ENCODE data around the gene AGPS. TPM values are rescaled to one million over a fixed set of nuclear protein-coding genes. Genes with fewer than 3 reads are reported as not detected.

AGPS gene
- polyA plus RNA-seq, 2 of the 4 experiments (the other 2 are of a cell fraction): 49.8 to 62.1 TPM

GRCh38 chr2:177464549-177464948 is 72.0 kb downstream of the AGPS start:
- Histone ChIP-seq H3K9me3 (no peaks in the 10 kb centered on the region), H3K27ac (no peak overlapping the region), H3K4me2 (no peak overlapping the region), H3K4me1 (0 out of 3 replicates have a peak, but pooled peaks cover 4% of the 10 kb centered on the region), H3K4me3 (no peak overlapping the region)
- CTCF ChIA-PET: interaction anchor here (1.2 to 1.5 kb wide), 2 partner anchors 25 to 37 kb away, joined by 3 to 5 read pairs; no protein-coding TSS in a partner anchor
- DNase-seq (ENCODE audit: low read depth in 1 of 2, low spot score in 1 of 2): no peak
- FAIRE-seq: no peak
- 97% methylated on average over 3 of the region's 3 CpGs for WGBS (ENCODE audit: missing lambda C conversion rate)
- POLR2A ChIA-PET: no interaction called here
- no peak for ATAC-seq
- TF ChIP-seq RAD21 (conservative IDR thresholded peaks at IDR 0.05 in 1 of 2, IDR thresholded peaks at IDR 0.05 in 1 of 2) (no peak), ATOH8 (CRISPR knock-in tag; IDR thresholded peaks at IDR 0.05; ENCODE audit: low read depth) (no peak), CTCF (IDR thresholded peaks at IDR 0.05) (no peak), CHD4 (IDR thresholded peaks at IDR 0.05; ENCODE audit: borderline replicate concordance) (no peak), BHLHE40 (IDR thresholded peaks at IDR 0.05; ENCODE audit: low read depth, low read length) (no peak), KDM5A (IDR thresholded peaks at IDR 0.05) (no peak), MAFK (IDR thresholded peaks at IDR 0.05; ENCODE audit: partially characterized antibody) (no peak), CBX8 (IDR thresholded peaks at IDR 0.05) (no peak), FOSL2 (IDR thresholded peaks at IDR 0.05) (no peak), FOSL2 (CRISPR knock-in tag; IDR thresholded peaks at IDR 0.05) (no peak), HOXB5 (CRISPR knock-in tag; IDR thresholded peaks at IDR 0.05) (no peak), CHD2 (IDR thresholded peaks at IDR 0.05; ENCODE audit: low read length, partially characterized antibody) (no peak), GATA3 (IDR thresholded peaks at IDR 0.05; ENCODE audit: borderline replicate concordance) (no peak), EHMT2 (IDR thresholded peaks at IDR 0.05; ENCODE audit: low read depth) (no peak), NR3C1 (IDR thresholded peaks at IDR 0.05) (no peak), EP300 (IDR thresholded peaks at IDR 0.05) (no peak)
- TF ChIP-seq, protein P1, sequence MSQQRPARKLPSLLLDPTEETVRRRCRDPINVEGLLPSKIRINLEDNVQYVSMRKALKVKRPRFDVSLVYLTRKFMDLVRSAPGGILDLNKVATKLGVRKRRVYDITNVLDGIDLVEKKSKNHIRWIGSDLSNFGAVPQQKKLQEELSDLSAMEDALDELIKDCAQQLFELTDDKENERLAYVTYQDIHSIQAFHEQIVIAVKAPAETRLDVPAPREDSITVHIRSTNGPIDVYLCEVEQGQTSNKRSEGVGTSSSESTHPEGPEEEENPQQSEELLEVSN (IDR thresholded peaks at IDR 0.05; ENCODE audit: borderline replicate concordance, low read depth): no peak
- TF ChIP-seq, protein P2, sequence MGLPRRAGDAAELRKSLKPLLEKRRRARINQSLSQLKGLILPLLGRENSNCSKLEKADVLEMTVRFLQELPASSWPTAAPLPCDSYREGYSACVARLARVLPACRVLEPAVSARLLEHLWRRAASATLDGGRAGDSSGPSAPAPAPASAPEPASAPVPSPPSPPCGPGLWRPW (IDR thresholded peaks at IDR 0.05): no peak
- TF ChIP-seq, protein P3, sequence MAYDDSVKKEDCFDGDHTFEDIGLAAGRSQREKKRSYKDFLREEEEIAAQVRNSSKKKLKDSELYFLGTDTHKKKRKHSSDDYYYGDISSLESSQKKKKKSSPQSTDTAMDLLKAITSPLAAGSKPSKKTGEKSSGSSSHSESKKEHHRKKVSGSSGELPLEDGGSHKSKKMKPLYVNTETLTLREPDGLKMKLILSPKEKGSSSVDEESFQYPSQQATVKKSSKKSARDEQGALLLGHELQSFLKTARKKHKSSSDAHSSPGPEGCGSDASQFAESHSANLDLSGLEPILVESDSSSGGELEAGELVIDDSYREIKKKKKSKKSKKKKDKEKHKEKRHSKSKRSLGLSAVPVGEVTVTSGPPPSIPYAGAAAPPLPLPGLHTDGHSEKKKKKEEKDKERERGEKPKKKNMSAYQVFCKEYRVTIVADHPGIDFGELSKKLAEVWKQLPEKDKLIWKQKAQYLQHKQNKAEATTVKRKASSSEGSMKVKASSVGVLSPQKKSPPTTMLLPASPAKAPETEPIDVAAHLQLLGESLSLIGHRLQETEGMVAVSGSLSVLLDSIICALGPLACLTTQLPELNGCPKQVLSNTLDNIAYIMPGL (CRISPR knock-in tag; IDR thresholded peaks at IDR 0.05; ENCODE audit: borderline replicate concordance): no peak

GRCh38 chr2:177465400-177466138 is 73.0 kb downstream of the AGPS start:
- H3K9me3 ChIP-seq: no peaks in the 10 kb centered on the region
- no peak for DNase-seq (ENCODE audit: low read depth in 1 of 2, low spot score in 1 of 2)
- ATAC-seq: no peak; a peak in 2 of 6 replicates
- no peak for FAIRE-seq
- POLR2A ChIA-PET: no interaction called here
- TF ChIP-seq PBX3 (IDR thresholded peaks at IDR 0.05): no peak
- no peak for TF ChIP-seq FOXS1 (CRISPR knock-in tag; IDR thresholded peaks at IDR 0.05)
- no peak for TF ChIP-seq CTCF (IDR thresholded peaks at IDR 0.05)
- no peak for TF ChIP-seq POLR2A (IDR thresholded peaks at IDR 0.05; ENCODE audit: low read length)
- no peak for TF ChIP-seq HOXA7 (CRISPR knock-in tag; IDR thresholded peaks at IDR 0.05)
- H3K4me1 ChIP-seq: 0 out of 3 replicates have a peak, but pooled peaks cover 4% of the 10 kb centered on the region
- CTCF ChIA-PET: interaction anchor here (1.0 to 1.4 kb wide), 3 partner anchors 24 to 317 kb away, joined by 3 to 10 read pairs (median 3); no protein-coding TSS in a partner anchor
- no peak overlapping the region for H3K4me3 ChIP-seq
- WGBS (ENCODE audit: missing lambda C conversion rate): 98% methylated on average over 14 of the region's 14 CpGs
- no peak overlapping the region for H3K4me2 ChIP-seq
- H3K27ac ChIP-seq: no peak overlapping the region
